ENCODE results near the gene C1orf159.

Gene C1orf159

DNA sequence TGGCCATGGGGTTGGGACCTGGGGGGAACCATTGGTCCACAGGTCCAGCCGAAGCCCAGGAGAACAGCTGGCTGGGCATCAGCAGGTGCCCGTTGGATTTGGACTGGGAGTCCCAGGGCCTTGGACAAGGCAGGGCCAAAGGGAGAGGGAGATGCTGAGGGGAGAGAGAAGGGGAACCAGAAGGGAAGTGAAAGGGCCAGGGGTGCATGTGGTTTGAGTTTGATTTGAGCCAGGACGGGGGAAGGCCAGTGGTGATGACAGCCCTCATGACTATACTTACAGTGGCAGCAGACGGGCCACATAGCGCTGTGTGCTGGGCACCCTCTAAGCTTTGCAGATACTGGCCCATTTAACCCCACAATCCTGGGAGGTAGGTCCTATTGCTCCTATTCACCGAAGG lies 77.2 kb downstream of the C1orf159 start:
- H3K9me3 ChIP-seq (ENCODE audit: insufficient read depth, low read length) = no peaks in the 10 kb centered on the region
- no peaks in the 10 kb centered on the region for H3K79me2 ChIP-seq (ENCODE audit: low read length)
- peak overlapping the region; percentile 50 for H3K4me2 ChIP-seq (ENCODE audit: low read length)
- H3K27ac ChIP-seq (ENCODE audit: low read length) = no peak overlapping the region
- H3K4me3 ChIP-seq (ENCODE audit: low read length) = 0 out of 2 replicates have a peak overlapping the region, but pooled peaks have one; percentile 20
- no peak overlapping the region for H3K9ac ChIP-seq (ENCODE audit: low read length)
- no peaks in the 10 kb centered on the region for H3K36me3 ChIP-seq (replicated peaks; ENCODE audit: low read depth, low read length)
- H3K4me1 ChIP-seq (ENCODE audit: low read length) = peaks cover 17% of the 10 kb centered on the region
- H4K20me1 ChIP-seq (ENCODE audit: insufficient read depth, low read length) = peaks cover 6% of the 10 kb centered on the region; the same call in 1 of the 2 replicates
- no peak overlapping the region for H2AFZ ChIP-seq (ENCODE audit: low read depth, low read length)
- TF ChIP-seq, protein P1, sequence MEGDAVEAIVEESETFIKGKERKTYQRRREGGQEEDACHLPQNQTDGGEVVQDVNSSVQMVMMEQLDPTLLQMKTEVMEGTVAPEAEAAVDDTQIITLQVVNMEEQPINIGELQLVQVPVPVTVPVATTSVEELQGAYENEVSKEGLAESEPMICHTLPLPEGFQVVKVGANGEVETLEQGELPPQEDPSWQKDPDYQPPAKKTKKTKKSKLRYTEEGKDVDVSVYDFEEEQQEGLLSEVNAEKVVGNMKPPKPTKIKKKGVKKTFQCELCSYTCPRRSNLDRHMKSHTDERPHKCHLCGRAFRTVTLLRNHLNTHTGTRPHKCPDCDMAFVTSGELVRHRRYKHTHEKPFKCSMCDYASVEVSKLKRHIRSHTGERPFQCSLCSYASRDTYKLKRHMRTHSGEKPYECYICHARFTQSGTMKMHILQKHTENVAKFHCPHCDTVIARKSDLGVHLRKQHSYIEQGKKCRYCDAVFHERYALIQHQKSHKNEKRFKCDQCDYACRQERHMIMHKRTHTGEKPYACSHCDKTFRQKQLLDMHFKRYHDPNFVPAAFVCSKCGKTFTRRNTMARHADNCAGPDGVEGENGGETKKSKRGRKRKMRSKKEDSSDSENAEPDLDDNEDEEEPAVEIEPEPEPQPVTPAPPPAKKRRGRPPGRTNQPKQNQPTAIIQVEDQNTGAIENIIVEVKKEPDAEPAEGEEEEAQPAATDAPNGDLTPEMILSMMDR (IDR thresholded peaks at IDR 0.05; ENCODE audit: low read depth, low read length) = no peak
- H3K27me3 ChIP-seq (ENCODE audit: low read depth, low read length) = peaks cover 8% of the 10 kb centered on the region; the same call in 1 of the 2 replicates

DNA sequence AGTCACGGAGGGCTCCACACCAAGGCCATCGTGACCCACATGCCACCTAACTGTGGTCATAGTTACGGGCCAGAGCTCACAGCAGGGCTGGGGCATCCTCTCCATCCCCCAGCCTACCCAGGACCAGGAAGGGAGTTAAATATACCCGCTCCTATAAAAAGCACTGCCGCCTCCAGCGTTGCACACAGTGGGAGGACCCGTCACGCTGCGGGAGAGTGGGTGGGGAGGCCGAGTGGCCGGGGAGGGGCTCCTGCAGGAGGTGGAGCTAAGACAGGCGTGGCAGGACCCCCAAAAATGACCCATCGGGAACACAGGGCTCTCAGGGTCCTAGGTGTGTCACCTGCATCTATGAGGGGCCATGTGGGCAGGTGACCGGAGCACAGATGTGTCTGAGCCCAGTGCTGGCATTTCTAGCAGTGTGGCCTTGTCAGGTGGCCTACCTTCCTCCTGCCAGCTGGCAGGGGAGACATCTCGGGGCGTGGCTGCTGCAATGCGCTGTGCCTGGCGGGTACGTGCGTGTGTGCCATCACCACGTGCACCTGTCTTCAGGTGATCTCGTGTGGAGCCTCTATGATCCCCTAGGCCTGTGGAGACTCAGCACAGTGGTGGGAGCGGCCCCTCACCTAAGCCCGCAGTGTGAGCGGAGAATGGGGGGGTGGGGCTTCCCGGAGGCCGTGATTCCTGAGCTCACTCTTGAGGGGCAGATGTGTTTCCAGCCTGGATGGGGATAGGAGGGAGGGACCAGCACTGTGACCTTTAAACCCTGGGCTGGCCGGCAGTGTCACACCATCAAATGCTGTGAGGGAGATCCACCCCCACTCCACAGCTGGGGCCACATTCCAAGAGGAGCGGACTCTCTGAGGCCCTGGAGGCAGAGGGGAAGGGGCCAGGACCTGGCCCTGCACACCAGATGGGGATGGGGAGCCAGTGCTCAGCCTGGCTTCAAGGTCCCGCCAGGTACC lies 78.2 kb downstream of the C1orf159 start:
- Histone ChIP-seq H3K27me3 (ENCODE audit: low read depth, low read length) (peaks cover 8% of the 10 kb centered on the region; the same call in 1 of the 2 replicates), H3K4me1 (ENCODE audit: low read length) (peaks cover 17% of the 10 kb centered on the region), H3K27ac (ENCODE audit: low read length) (no peak overlapping the region), H3K36me3 (replicated peaks; ENCODE audit: low read depth, low read length) (no peaks in the 10 kb centered on the region), H3K4me3 (ENCODE audit: low read length) (no peak overlapping the region), H3K79me2 (ENCODE audit: low read length) (no peaks in the 10 kb centered on the region), H4K20me1 (ENCODE audit: insufficient read depth, low read length) (peaks cover 6% of the 10 kb centered on the region; the same call in 1 of the 2 replicates), H2AFZ (ENCODE audit: low read depth, low read length) (no peak overlapping the region), H3K4me2 (ENCODE audit: low read length) (no peak overlapping the region), H3K9me3 (ENCODE audit: insufficient read depth, low read length) (no peaks in the 10 kb centered on the region), H3K9ac (ENCODE audit: low read length) (no peak overlapping the region)
- TF ChIP-seq, protein P1 (IDR thresholded peaks at IDR 0.05; ENCODE audit: low read depth, low read length) = no peak
- no peak for TF ChIP-seq EZH2phosphoT487 (IDR thresholded peaks at IDR 0.05; ENCODE audit: low read depth)

DNA sequence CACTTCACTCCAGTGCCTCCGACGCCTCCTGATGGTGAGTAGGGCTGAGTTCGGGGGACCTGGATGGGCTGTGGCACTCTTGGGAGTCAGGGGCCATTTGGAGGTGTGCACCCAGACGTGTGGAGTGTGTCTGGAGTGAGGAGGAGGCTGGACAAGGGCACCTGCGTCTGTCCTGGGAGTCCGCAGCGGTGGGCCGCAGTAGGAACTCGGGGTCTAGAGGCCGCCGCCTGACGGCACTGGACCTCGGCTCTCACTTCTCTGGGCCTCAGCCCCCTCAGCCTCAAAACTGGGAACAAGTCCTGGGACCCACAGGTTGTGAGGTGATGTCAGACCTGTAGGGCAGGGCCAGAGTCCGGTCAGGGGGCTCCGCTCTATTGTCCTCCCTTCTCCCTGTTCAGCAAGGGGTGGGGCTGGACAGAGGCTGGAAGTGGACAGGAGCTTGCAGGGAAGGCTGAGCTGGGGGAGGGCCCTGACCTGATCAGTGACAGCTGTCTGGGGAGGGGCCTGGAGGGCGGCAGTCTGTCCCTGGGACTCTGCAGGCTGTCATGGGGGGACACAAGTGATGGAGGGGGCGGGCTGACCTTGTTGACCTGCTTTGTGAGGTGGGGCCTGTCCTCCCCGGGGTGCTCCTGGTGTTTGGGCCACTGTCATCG lies 80.5 kb downstream of the C1orf159 start:
- Histone ChIP-seq H3K9ac (ENCODE audit: low read length) (no peak overlapping the region), H2AFZ (ENCODE audit: low read depth, low read length) (no peak overlapping the region), H3K4me1 (ENCODE audit: low read length) (peaks cover 17% of the 10 kb centered on the region), H3K36me3 (replicated peaks; ENCODE audit: low read depth, low read length) (no peaks in the 10 kb centered on the region), H3K4me2 (ENCODE audit: low read length) (no peak overlapping the region), H3K27me3 (ENCODE audit: low read depth, low read length) (peaks cover 8% of the 10 kb centered on the region; the same call in 1 of the 2 replicates), H3K27ac (ENCODE audit: low read length) (no peak overlapping the region), H3K9me3 (ENCODE audit: insufficient read depth, low read length) (no peaks in the 10 kb centered on the region), H4K20me1 (ENCODE audit: insufficient read depth, low read length) (peaks cover 19% of the 10 kb centered on the region), H3K4me3 (ENCODE audit: low read length) (no peak overlapping the region), H3K79me2 (ENCODE audit: low read length) (no peaks in the 10 kb centered on the region)
- TF ChIP-seq EZH2phosphoT487 (IDR thresholded peaks at IDR 0.05; ENCODE audit: low read depth) = no peak
- TF ChIP-seq, protein P1 (IDR thresholded peaks at IDR 0.05; ENCODE audit: low read depth, low read length) = no peak

DNA sequence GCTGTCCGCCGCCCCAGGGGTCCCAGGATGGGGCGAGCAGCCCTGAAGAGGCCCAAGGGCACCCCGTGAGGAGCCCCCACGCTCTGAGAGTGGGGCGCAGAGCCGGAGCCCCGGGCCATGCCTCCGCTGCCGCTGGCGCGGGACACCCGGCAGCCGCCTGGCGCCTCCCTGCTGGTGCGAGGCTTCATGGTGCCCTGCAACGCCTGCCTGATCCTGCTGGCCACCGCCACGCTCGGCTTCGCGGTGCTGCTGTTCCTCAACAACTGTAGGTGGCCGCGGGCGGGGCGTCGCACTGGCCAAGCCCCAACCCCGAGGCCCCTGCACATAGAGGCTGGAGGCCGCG lies 81.5 kb downstream of the C1orf159 start:
- Histone ChIP-seq H3K27ac (ENCODE audit: low read length) (no peak overlapping the region), H3K4me3 (ENCODE audit: low read length) (no peak overlapping the region), H3K79me2 (ENCODE audit: low read length) (no peaks in the 10 kb centered on the region), H3K9me3 (ENCODE audit: insufficient read depth, low read length) (no peaks in the 10 kb centered on the region), H4K20me1 (ENCODE audit: insufficient read depth, low read length) (peaks cover 19% of the 10 kb centered on the region), H3K4me1 (ENCODE audit: low read length) (peaks cover 14% of the 10 kb centered on the region), H3K9ac (ENCODE audit: low read length) (no peak overlapping the region), H2AFZ (ENCODE audit: low read depth, low read length) (no peak overlapping the region), H3K36me3 (replicated peaks; ENCODE audit: low read depth, low read length) (no peaks in the 10 kb centered on the region), H3K4me2 (ENCODE audit: low read length) (no peak overlapping the region), H3K27me3 (ENCODE audit: low read depth, low read length) (peaks cover 8% of the 10 kb centered on the region; the same call in 1 of the 2 replicates)
- TF ChIP-seq, protein P1 (IDR thresholded peaks at IDR 0.05; ENCODE audit: low read depth, low read length) = no peak
- TF ChIP-seq EZH2phosphoT487 (IDR thresholded peaks at IDR 0.05; ENCODE audit: low read depth) = no peak
